ENCODE data around the gene CD8B2.
"Not testable (repeated sequence)": the region's sequence is repeated elsewhere in the genome, so short reads cannot be mapped to it uniquely, and the experiment has no call there.

The CD8B2 gene

GRCh38 chr2:106513391-106513790, 26.2 kb downstream of the CD8B2 start:
- not testable (repeated sequence) for DNase-seq

GRCh38 chr2:106514827-106515226, 27.7 kb downstream of the CD8B2 start:
- not testable (repeated sequence) for DNase-seq

GRCh38 chr2:106516436-106516835, 29.3 kb downstream of the CD8B2 start:
- no peak for DNase-seq

DNA sequence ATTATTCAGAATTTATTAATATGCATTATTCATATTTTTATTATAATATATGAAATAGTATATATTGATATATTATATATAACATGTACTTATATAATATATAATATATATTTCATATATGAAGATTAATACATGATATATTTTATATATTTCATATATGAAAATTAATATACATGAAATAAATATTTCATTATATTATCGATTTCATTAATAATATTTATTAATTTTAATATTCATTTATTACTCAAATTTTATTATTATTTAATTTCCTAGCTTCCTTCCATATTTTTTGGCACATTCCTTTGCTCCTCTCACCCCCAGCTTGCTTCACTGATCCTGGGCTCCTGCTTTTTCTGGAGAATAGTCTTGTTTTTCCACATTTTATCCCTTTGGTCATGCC, 29.7 kb downstream of the CD8B2 start:
- no peak for DNase-seq

GRCh38 chr2:106517329-106517728, 30.2 kb downstream of the CD8B2 start:
- no peak for DNase-seq

DNA sequence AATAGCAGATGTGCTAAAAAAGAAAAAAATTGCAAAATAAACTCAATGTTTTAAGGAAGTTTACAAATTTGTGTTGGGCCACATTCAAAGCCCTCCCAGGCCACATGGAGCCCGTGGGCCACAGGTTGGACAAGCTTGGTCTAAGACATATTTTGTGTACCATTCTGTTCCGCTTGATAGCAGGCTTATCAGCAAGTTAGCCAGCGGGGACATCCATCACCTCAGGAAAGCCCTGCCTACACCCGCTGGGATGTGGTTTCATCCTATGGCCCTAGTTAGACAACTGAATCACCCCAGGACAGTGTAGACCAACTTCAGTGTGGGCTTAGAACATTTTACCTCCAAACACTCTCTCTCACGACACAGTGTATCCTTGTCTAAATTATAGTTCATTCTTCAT, 32.6 kb downstream of the CD8B2 start:
- DNase-seq: no peak

DNA sequence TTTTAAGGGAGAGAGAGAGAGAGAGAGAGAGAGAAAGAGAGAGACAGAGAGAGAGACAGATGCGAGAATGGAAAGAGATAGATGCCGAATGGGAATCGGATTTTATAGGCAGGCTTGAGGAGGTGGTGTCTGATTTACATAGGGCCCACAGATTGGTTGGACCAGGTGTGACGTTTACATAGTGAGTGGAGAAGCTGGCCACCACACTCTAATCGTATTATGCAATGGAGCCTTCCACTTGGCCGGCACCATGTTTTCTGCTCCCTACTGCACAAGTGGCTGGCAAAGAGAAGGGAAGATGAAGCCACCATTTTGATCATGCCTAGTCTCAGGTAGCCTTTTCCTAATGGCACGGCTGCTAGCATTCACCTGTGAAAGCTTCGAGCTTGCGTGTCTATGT, 33.9 kb downstream of the CD8B2 start:
- DNase-seq: no peak

DNA sequence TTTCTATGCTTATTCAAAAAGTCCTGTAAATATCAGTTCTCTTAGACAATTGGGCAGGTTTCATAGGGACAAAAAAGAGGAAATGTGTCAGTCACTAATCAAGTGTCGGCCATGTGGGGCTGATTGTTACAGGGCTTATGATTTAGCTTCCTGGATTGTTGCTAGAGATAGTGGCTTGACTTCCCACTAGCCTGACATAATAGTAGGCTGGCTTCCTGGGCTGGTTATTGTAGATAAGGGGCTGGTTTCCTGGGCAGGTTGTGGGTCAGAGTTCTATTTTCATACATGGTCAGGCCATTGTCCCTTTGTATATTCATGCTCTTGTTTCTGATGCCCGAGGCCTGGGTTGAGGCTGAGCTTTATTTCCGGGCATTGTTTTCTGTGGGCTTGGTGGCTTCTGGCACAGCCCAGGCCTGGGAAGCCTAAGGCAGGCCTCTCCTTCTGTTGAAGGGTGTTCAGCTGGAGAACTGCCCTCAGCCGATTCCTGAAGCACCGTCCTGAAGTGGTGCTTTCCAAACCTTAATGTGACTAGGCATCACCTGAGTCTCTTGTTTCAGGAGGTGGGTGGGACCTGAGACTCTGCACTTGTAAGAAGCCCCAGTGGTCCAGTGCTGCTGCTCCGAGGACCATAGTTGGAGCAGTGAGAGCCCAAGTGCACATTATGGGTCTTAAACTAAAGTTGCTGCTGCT, 37.0 kb downstream of the CD8B2 start:
- no peak for DNase-seq

DNA sequence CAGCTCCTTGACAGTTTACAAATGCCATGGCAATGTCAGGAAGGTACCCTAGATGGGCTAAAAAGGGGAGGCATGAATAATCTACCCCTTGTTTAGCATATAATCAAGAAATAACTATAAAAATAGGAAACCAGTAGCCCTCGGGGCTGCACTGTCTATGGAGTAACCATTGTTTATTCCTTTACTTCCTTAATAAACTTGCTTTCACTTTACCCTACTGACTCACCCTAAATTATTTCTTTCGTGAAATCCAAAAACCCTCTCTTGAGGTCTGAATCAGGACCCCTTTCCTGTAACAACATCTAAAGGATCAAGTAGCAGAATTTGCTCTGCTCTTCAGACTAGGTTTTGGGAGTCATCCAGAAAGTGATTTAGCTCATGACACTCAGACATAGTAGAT, 43.7 kb downstream of the CD8B2 start:
- no peak for DNase-seq

DNA sequence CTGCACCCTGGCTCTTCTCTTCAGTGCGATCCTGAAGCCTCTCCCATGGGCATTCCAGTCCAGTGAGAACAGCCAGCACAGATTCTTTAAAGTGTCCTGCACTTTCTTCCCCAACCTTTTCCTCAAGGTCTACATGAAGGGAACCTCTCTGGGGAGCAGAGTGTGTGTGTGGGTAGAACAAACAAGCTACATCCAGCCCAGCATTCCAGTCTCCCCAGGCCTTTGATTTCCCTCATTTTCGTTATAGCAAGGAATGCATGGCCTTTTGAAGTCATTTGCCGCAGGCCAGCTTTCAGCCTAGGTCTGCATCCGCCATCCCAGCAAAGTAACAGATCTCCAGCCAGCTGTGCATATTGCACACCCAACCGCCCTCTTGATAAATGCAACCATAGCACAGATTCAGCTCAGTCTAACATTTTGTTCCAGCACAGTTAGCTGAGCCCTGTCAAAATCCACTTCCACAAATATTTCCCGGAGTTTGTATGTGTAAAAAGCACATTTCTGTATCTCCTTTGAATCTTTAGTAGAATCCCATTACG, 44.6 kb downstream of the CD8B2 start:
- DNase-seq: no peak

- DNase-seq: no peak
Observed at GRCh38 chr2:106532236-106532635, 45.1 kb downstream of the CD8B2 start.

GRCh38 chr2:106534471-106534870, 47.3 kb downstream of the CD8B2 start:
- DNase-seq: no peak

- DNase-seq: no peak
Observed at GRCh38 chr2:106536490-106536889, 49.3 kb downstream of the CD8B2 start.

DNA sequence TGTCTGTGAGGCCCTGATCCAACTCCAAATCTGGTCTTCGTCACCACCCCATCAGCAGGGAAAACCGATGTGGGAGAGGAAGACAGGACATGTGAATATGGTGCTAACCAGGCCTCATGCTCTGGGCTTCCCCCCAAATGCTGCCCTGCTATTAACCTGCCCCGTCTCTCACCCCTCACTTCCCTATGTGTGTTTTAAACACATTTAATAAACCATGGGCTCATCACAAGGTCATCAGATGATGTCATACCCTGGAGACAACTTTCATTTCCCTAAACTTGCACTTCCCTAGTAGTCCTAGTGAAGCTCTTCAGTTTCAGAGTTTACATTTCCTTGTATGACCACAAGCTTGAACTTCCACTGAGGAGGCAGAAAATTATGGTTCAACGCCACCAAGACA, 49.9 kb downstream of the CD8B2 start:
- no peak for DNase-seq

DNA sequence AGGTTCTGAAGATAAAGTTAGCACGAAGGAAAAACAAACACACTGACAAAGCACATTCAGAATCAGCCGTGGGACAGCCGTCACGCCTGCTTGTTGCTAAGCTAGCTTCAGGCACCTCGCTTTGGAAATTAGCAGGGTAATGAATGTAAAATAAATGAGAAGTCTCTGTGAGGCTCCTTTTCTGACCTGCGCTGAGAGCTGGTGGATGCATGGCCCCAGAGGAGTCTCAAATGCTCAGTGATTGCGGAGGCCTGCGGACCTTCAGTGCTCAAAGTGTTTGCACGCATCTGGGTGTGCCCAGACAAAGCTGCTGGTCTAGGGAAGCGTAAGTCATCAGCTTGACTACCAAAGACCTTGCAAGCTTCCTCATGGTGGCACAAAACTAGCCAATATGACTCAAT, 50.6 kb downstream of the CD8B2 start:
- no peak for DNase-seq

DNA sequence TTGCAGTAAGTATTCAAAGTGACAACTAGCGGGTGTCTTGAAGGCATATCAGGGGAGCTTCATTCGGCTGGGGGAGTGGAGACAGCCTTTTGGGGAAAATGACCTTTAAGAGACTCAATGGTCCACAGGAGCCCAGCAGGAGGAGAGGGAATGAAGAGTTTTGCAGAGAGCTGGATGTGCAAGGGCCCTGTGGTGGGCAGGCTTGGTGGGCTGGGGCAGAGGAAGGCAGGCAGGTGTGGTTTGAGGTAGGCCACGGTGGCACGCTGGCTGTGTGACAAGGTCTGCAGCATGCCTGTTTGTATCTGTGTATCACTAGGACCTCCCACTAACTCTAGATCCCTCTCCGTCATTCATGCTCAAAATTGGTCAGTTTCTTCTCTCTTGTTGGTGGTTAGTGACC, 53.7 kb downstream of the CD8B2 start:
- no peak for DNase-seq

GRCh38 chr2:106541333-106541732, 54.2 kb downstream of the CD8B2 start:
- no peak for DNase-seq

DNA sequence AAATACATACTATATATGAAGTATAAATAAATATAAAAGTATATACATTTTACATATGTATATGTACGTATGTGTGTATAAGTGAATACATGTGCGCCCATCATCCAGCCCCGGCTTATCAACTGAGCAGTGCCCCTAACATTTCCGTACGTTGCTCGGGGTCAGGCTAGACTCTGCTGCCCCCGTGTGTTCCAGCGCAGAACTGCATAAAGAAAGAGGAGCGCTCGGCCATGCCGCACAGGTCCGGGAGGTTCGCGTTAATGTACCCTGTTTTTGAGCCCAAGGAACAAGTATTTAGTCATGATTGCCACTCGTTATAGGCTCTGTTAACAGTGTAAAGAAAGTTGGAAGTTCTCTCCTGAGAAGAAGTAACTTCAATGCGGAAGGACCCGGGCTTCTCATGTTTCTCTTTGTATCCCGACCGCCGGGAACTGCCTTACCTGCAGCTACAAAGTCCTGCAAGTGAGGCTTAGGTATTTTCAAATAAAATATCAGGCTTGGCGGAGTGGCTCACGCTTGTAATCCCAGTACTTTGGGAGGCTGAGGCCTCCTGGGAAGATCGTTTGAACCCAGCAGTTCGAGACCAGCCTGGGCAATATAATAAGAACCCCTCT, 55.7 kb downstream of the CD8B2 start:
- peak; percentile 95 for DNase-seq

- DNase-seq: no peak
Observed at GRCh38 chr2:106545007-106545406, 57.8 kb downstream of the CD8B2 start.

- DNase-seq: no peak
Observed at GRCh38 chr2:106546391-106546990, 59.3 kb downstream of the CD8B2 start.

GRCh38 chr2:106547164-106547903, 60.2 kb downstream of the CD8B2 start:
- DNase-seq: no peak

DNA sequence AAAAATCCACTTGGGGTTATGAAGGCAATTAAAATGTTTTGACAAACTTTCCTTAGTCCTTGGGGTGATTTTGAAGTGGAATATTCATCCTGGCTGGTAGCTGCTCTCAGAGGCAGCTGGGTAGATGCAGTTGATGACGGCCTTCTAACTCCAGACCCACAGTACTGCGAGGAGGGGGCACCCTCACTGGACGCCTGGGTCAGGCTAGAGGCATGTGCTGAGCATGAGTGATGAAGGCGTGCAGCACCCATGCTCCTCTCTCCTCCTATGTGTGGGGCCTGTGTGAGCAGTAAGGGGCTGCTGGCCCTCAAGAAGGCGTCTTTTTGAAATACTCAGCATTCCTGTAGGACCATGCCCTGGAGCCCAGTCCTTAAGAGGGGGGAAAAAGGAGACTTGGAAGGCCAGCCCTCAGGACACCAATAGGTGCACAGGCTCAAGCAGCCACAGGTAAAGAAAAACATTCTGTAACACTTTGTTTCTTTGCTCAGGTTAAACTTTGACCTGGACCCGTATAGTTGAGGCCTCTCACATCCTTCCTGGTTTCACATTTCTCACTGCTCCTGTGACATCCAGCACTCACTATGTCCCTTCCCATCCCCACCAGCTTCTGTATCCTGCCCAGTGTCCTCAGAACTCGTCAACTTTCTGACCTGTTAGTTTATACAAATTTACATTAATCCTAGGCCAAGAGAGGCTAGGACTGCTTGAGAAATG, 64.4 kb downstream of the CD8B2 start:
- DNase-seq: peak; percentile 41

GRCh38 chr2:106552921-106553320, 65.8 kb downstream of the CD8B2 start:
- peak; percentile 9 for DNase-seq

Data from activated CD8-positive, alpha-beta memory T cell treated with anti-CD3 and anti-CD28 coated beads for 24 hours (primary cell).